PC-9 (cell line): Measurements from ENCODE around the gene LARP4B.

ENCODE experiments used
- CTCF ChIP-seq: fragments of 200-600 bp; sonication (generic); conservative IDR thresholded peaks from 2 replicates; pipeline ENCODE4 v1.6.1; 2017; ENCODE audit warnings: mixed run types, antibody characterized with exemption, mild to moderate bottlenecking, moderate library complexity
- EZH2 ChIP-seq: fragments of 200-600 bp; sonication (generic); IDR thresholded peaks from 2 replicates; pipeline ENCODE4 v1.8.0; 2017; ENCODE audit warnings: antibody characterized with exemption, low read depth

DNA sequence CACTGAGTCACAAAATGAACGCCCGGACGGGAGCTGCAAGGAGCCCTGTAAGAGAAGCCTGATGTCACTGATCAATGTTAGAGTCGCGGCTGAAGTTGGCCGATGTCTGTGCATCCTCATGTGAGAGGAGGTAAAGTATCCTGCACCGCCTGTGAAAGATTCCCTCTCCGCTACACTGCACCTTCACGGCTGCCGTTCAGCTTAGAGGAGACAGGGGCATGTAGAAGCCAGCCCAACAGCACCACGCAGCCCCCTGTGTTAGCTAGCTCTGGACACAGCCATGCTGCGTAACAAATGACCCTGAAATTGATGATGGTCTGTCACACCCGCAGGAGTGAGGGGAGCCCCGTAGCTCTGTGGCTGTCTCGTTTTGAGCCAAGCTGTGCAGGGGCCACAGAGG is 160.5 kb downstream of the LARP4B start:
- TF ChIP-seq EZH2 (no peak), CTCF (no peak)
